IMR-90 (cell line): ENCODE results near the gene POU6F1. TPM values are rescaled to one million over a fixed set of nuclear protein-coding genes. Genes with fewer than 3 reads are reported as not detected.

Experiments used
- ATAC-seq: fragments of 200-7000 bp; cut with Tn5 transposase; 2 replicates; pipeline ENCODE4 v1.9.1; 2020; ENCODE audit warnings: low read depth, mild to moderate bottlenecking, moderate library complexity
- BruUV-seq: library from RNA; stranded (reverse); fragments of 400-500 nt; replicated peaks from 2 replicates; lab custom pipeline; 2021; lab: Mats Ljungman, UMichigan
- CTCF ChIA-PET: fragments of 300-600 bp; formaldehyde crosslinking; extraction: SDS; loops from one replicate; lab custom pipeline; 2021; ENCODE audit warnings: antibody characterized with exemption; lab: Yijun Ruan, JAX
- POLR2A ChIA-PET: fragments of 300-600 bp; sonication (Branson Sonifier 250); formaldehyde crosslinking; loops from one replicate; lab custom pipeline; 2022; ENCODE audit warnings: antibody characterized with exemption; ENCODE audit not compliant: unreplicated experiment; lab: Charles Lee
- DNase-seq: peaks from one replicate; pipeline ENCODE4 v3.0.0; 2013
- H2AFZ ChIP-seq: replicated peaks from 2 replicates; pipeline ENCODE3; 2013; ENCODE audit warnings: low read length, mild to moderate bottlenecking; ENCODE audit not compliant: poor library complexity
- H2AK5ac ChIP-seq: 2 replicates; pipeline ENCODE4 v1.6.1; 2013; ENCODE audit warnings: low read depth, low read length, inconsistent platforms
- H2AK9ac ChIP-seq: replicated peaks from 2 replicates; pipeline ENCODE3; 2013; ENCODE audit warnings: mild to moderate bottlenecking, low read depth, low read length, moderate library complexity; ENCODE audit not compliant: poor library complexity
- H2BK120ac ChIP-seq: 2 replicates; pipeline ENCODE4 v1.6.1; 2013; ENCODE audit warnings: low read depth, low read length, inconsistent platforms
- H2BK15ac ChIP-seq: 3 replicates; pipeline ENCODE4 v1.6.1; 2013; ENCODE audit warnings: low read depth, low read length, inconsistent platforms
- H2BK20ac ChIP-seq: 2 replicates; pipeline ENCODE4 v1.6.1; 2013; ENCODE audit warnings: low read depth, mild to moderate bottlenecking, inconsistent platforms, low read length, moderate library complexity
- H2BK5ac ChIP-seq: 2 replicates; pipeline ENCODE4 v1.6.1; 2013; ENCODE audit warnings: mild to moderate bottlenecking, low read depth, low read length, inconsistent platforms; ENCODE audit not compliant: poor library complexity, severe bottlenecking
- H3K14ac ChIP-seq: replicated peaks from 2 replicates; pipeline ENCODE4 v1.6.1; 2013; ENCODE audit warnings: low read depth, low read length, inconsistent platforms
- H3K18ac ChIP-seq: 2 replicates; pipeline ENCODE4 v1.6.1; 2013; ENCODE audit warnings: low read depth, low read length, control low read depth
- H3K23ac ChIP-seq: 2 replicates; pipeline ENCODE4 v1.6.1; 2013; ENCODE audit warnings: low read depth, low read length, inconsistent platforms
- H3K27ac ChIP-seq: 2 replicates; pipeline ENCODE4 v1.5.1; 2013; ENCODE audit warnings: mild to moderate bottlenecking, control low read depth, low read length; ENCODE audit not compliant: insufficient read depth
- H3K27me3 ChIP-seq: 2 replicates; pipeline ENCODE4 v1.6.1; 2013; ENCODE audit warnings: low read length; ENCODE audit not compliant: control insufficient read depth, insufficient read depth
- H3K36me3 ChIP-seq: 2 replicates; pipeline ENCODE4 v1.6.1; 2013; ENCODE audit warnings: low read length, mixed read lengths; ENCODE audit not compliant: control insufficient read depth, insufficient read depth
- H3K4ac ChIP-seq: 2 replicates; pipeline ENCODE4 v1.6.1; 2013; ENCODE audit warnings: low read depth, low read length, inconsistent platforms
- H3K4me1 ChIP-seq: 2 replicates; pipeline ENCODE4 v1.6.1; 2013; ENCODE audit warnings: low read length, mixed read lengths; ENCODE audit not compliant: control insufficient read depth, insufficient read depth
- H3K4me2 ChIP-seq: 2 replicates; pipeline ENCODE4 v1.6.1; 2013; ENCODE audit warnings: low read depth, mild to moderate bottlenecking, control low read depth, low read length, moderate library complexity
- H3K4me3 ChIP-seq: 2 replicates; pipeline ENCODE4 v1.5.1; 2013; ENCODE audit warnings: low read depth, mild to moderate bottlenecking, control low read depth, low read length, moderate library complexity; ENCODE audit not compliant: insufficient read depth
- H3K56ac ChIP-seq: 2 replicates; pipeline ENCODE4 v1.6.1; 2013; ENCODE audit warnings: low read length, inconsistent platforms; ENCODE audit not compliant: insufficient read depth; ENCODE audit errors: extremely low read depth
- H3K79me1 ChIP-seq, 2 experiments: 2 replicates each; pipeline ENCODE4 v1.6.1; 2013; ENCODE audit warnings: low read length in 2 of 2, inconsistent platforms in 1 of 2, low read depth in 1 of 2
- H3K9ac ChIP-seq: 2 replicates; pipeline ENCODE4 v1.6.1; 2013; ENCODE audit warnings: low read depth, low read length, control low read depth
- H3K9me1 ChIP-seq: 2 replicates; pipeline ENCODE4 v1.6.1; 2013; ENCODE audit warnings: low read length, inconsistent platforms; ENCODE audit not compliant: insufficient read depth
- H3K9me3 ChIP-seq: 2 replicates; pipeline ENCODE4 v1.6.1; 2013; ENCODE audit warnings: low read length; ENCODE audit not compliant: control insufficient read depth, insufficient read depth
- H4K20me1 ChIP-seq: 2 replicates; pipeline ENCODE4 v1.6.1; 2013; ENCODE audit warnings: low read length, inconsistent platforms; ENCODE audit not compliant: insufficient read depth
- H4K5ac ChIP-seq: 2 replicates; pipeline ENCODE4 v1.6.1; 2013; ENCODE audit warnings: mild to moderate bottlenecking, low read depth, low read length, control low read depth
- H4K8ac ChIP-seq, 2 experiments: 2 replicates each; pipeline ENCODE4 v1.6.1; 2013; ENCODE audit warnings: low read depth in 2 of 2, low read length in 2 of 2, control low read depth in 1 of 2, inconsistent platforms in 1 of 2
- H4K91ac ChIP-seq: 2 replicates; pipeline ENCODE4 v1.6.1; 2013; ENCODE audit warnings: low read depth, low read length, inconsistent platforms; ENCODE audit not compliant: insufficient read depth
- CEBPB ChIP-seq: IDR thresholded peaks from 2 replicates; pipeline ENCODE4 v1.6.1; 2012; ENCODE audit warnings: low read depth, low read length, improper control_type of control experiment
- CHD1 ChIP-seq: IDR thresholded peaks from 2 replicates; pipeline ENCODE4 v1.6.1; 2012; ENCODE audit warnings: low read depth, low read length, improper control_type of control experiment
- ELK1 ChIP-seq: fragments of 150-350 bp; IDR thresholded peaks from 2 replicates; pipeline ENCODE4 v1.6.1; 2016; ENCODE audit warnings: low read depth, mild to moderate bottlenecking, low read length, moderate library complexity, borderline replicate concordance
- FOS ChIP-seq: fragments of 150-350 bp; IDR thresholded peaks from 2 replicates; pipeline ENCODE4 v1.6.1; 2016; ENCODE audit warnings: low read depth, low read length
- MAFK ChIP-seq: IDR thresholded peaks from 2 replicates; pipeline ENCODE4 v1.6.1; 2012; ENCODE audit warnings: low read depth, low read length, improper control_type of control experiment
- MAZ ChIP-seq: IDR thresholded peaks from 2 replicates; pipeline ENCODE4 v1.6.1; 2012; ENCODE audit warnings: low read depth, mild to moderate bottlenecking, low read length, improper control_type of control experiment, moderate library complexity, borderline replicate concordance
- MXI1 ChIP-seq: IDR thresholded peaks from 2 replicates; pipeline ENCODE4 v1.6.1; 2012; ENCODE audit warnings: low read depth, mild to moderate bottlenecking, low read length, moderate library complexity, borderline replicate concordance
- NFE2L2 ChIP-seq: fragments of 150-350 bp; IDR thresholded peaks from 2 replicates; pipeline ENCODE4 v1.6.1; 2016; ENCODE audit warnings: low read depth, mild to moderate bottlenecking, low read length
- POLR2A ChIP-seq: IDR thresholded peaks from 2 replicates; pipeline ENCODE4 v1.6.1; 2012; ENCODE audit warnings: mild to moderate bottlenecking, low read depth, low read length
- RAD21 ChIP-seq: IDR thresholded peaks from 2 replicates; pipeline ENCODE4 v1.6.1; 2012; ENCODE audit warnings: low read length, improper control_type of control experiment
- RCOR1 ChIP-seq: IDR thresholded peaks from 2 replicates; pipeline ENCODE4 v1.6.1; 2012; ENCODE audit warnings: mild to moderate bottlenecking, low read length, improper control_type of control experiment; ENCODE audit not compliant: insufficient replicate concordance
- SMC3 ChIP-seq: fragments of 150-350 bp; IDR thresholded peaks from 2 replicates; pipeline ENCODE4 v1.6.1; 2016; ENCODE audit warnings: low read depth, mild to moderate bottlenecking, antibody characterized with exemption, low read length, moderate library complexity
- USF2 ChIP-seq: fragments of 150-350 bp; IDR thresholded peaks from 2 replicates; pipeline ENCODE4 v1.6.1; 2017; ENCODE audit warnings: mild to moderate bottlenecking, antibody characterized with exemption, low read length, low read depth
- WGBS, 2 experiments: methylation state at CpG; one replicate each; pipeline versions ENCODE4 v1.1.5 to v1.1.7; 2013; ENCODE audit warnings: missing lambda C conversion rate in 2 of 2; ENCODE audit not compliant: insufficient read length in 1 of 2; ENCODE audit errors: extremely low coverage in 2 of 2; 5-methylcytosine and 5-hydroxymethylcytosine counted together
- dilution Hi-C: fragments of 300-500 bp; cut with HindIII; formaldehyde crosslinking; loops from one replicate; pipeline ENCODE4 v1.14.3; 2018; ENCODE audit warnings: low sequenced_read_pairs; ENCODE audit not compliant: unreplicated experiment
- in situ Hi-C: fragments of 300-500 bp; cut with MboI; formaldehyde crosslinking; loops from 3 replicates; pipeline ENCODE4 v1.14.3; 2019; ENCODE audit warnings: low sequenced_read_pairs, inconsistent platforms, mixed read lengths
- intact Hi-C: fragments of 100-400 bp; cut with micrococcal nuclease; formaldehyde crosslinking; loops from 2 replicates; pipeline ENCODE4 v1.10.0; 2022
- polyA plus RNA-seq, 3 experiments: library from polyadenylated mRNA; depleted of rRNA; stranded (reverse); fragments of >200 nt; gene quantifications; 2 replicates each; pipeline ENCODE4 v1.2.3, GENCODE V29; 2012; ENCODE audit warnings: low replicate concordance in 1 of 3
- total RNA-seq: library from RNA; depleted of rRNA; stranded (reverse); fragments of >200 nt; gene quantifications from 2 replicates; pipeline ENCODE4 v1.2.3, GENCODE V29; 2012
- TF ChIP-seq, protein P1 (sequence below): conservative IDR thresholded peaks from 2 replicates; pipeline ENCODE4 v1.5.1; 2012; ENCODE audit warnings: mild to moderate bottlenecking, low read depth, low read length, improper control_type of control experiment

The POU6F1 gene
- total and polyA plus RNA-seq, 2 of the 4 experiments (the other 2 are of a cell fraction): 0.90 to 3.6 TPM

- Histone ChIP-seq H2BK120ac (no peak overlapping the region), H3K14ac (no peak overlapping the region), H2BK20ac (no peak overlapping the region), H4K5ac (no peak overlapping the region), H3K36me3 (peaks cover 9% of the 10 kb centered on the region), H3K4me1 (no peaks in the 10 kb centered on the region; the same call in 1 of the 2 replicates), H3K4ac (no peak overlapping the region), H3K18ac (no peak overlapping the region), H2AK9ac (no peak overlapping the region), H3K4me3 (no peak overlapping the region), H3K27me3 (no peaks in the 10 kb centered on the region), H3K56ac (no peak overlapping the region), H3K23ac (no peak overlapping the region), H3K79me1 (no peaks in the 10 kb centered on the region), H4K8ac (no peak overlapping the region), H3K9me1 (peaks cover 7% of the 10 kb centered on the region), H3K9me3 (peaks cover 4% of the 10 kb centered on the region; the same call in 1 of the 2 replicates), H2BK15ac (no peak overlapping the region), H3K4me2 (no peak overlapping the region), H2AK5ac (no peak overlapping the region), H3K27ac (no peak overlapping the region), H2AFZ (no peak overlapping the region), H2BK5ac (no peak overlapping the region), H3K9ac (no peak overlapping the region), H4K91ac (no peak overlapping the region), H4K20me1 (no peaks in the 10 kb centered on the region)
- CTCF ChIA-PET: no interaction called here
- POLR2A ChIA-PET: no interaction called here
- DNase-seq (no peak), ATAC-seq (no peak)
- dilution Hi-C loops: no loop called here
- no TSS peak for BruUV-seq
- intact Hi-C loops: no loop called here
- TF ChIP-seq FOS: no peak
- TF ChIP-seq, protein P1, sequence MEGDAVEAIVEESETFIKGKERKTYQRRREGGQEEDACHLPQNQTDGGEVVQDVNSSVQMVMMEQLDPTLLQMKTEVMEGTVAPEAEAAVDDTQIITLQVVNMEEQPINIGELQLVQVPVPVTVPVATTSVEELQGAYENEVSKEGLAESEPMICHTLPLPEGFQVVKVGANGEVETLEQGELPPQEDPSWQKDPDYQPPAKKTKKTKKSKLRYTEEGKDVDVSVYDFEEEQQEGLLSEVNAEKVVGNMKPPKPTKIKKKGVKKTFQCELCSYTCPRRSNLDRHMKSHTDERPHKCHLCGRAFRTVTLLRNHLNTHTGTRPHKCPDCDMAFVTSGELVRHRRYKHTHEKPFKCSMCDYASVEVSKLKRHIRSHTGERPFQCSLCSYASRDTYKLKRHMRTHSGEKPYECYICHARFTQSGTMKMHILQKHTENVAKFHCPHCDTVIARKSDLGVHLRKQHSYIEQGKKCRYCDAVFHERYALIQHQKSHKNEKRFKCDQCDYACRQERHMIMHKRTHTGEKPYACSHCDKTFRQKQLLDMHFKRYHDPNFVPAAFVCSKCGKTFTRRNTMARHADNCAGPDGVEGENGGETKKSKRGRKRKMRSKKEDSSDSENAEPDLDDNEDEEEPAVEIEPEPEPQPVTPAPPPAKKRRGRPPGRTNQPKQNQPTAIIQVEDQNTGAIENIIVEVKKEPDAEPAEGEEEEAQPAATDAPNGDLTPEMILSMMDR: no peak
- no peak for TF ChIP-seq ELK1
- no peak for TF ChIP-seq CEBPB
- no peak for TF ChIP-seq MAZ
- TF ChIP-seq POLR2A: no peak
- no peak for TF ChIP-seq SMC3
- no peak for TF ChIP-seq CHD1
- TF ChIP-seq RAD21: no peak
- TF ChIP-seq RCOR1: no peak
- no peak for TF ChIP-seq NFE2L2
- no peak for TF ChIP-seq MAFK
- no peak for TF ChIP-seq MXI1
- TF ChIP-seq USF2: no peak
- in situ Hi-C loops: no loop called here
- 83% methylated on average over 2 of the region's 6 CpGs; no CpG with 5 or more reads in 1 of the 2 experiments for WGBS, 2 experiments
Measured at GRCh38 chr12:51205350-51205749, 12.5 kb downstream of the POU6F1 start.
